Astrocyte of the cerebellum (primary cell): ENCODE data around the gene RNF224.

Experiments used
- DNase-seq: peaks from one replicate; pipeline ENCODE4 v3.0.0-alpha.2; 2011; ENCODE audit warnings: low read depth
- H3K4me3 ChIP-seq: 2 replicates; pipeline ENCODE4 v1.5.1; 2011; ENCODE audit warnings: mild to moderate bottlenecking, low read depth, low read length, moderate library complexity
- CTCF ChIP-seq: IDR thresholded peaks from 2 replicates; pipeline ENCODE4 v1.5.1; 2012; ENCODE audit warnings: low read length, low read depth, moderate library complexity, mild to moderate bottlenecking; ENCODE audit errors: missing control alignments
- in situ Hi-C: cut with HindIII; loops from 2 replicates; pipeline ENCODE4 v1.10.0; 2017; ENCODE audit warnings: low sequenced_read_pairs

Gene RNF224

DNA sequence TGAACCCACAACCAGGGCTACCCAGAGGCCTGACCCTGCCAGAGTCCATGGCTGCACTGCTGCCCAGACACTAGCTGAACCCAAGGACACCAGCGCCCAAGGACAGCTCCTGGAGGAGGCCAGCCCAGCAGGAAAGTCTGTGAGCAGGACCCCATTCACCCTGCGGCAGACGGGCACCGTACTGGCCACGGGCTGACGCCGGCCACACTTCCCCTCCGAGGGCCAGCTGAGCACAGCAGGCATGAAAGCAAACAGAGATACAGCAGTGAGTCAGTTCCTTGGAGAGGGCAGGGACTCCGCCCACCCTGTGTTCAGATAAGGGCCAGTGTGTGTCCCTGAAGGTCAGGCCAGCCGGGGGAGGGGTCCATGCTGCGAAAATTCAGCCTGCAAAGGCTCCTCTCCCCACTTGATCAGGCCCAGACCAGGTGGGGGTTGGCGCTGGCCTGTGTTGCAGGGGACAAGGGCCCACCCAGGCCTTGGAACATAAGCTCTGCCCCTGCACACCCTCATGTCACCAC lies 8.5 kb upstream of the RNF224 start:
- TF ChIP-seq CTCF = no peak
- in situ Hi-C loops = no loop called here
- no peak overlapping the region for H3K4me3 ChIP-seq
- no peak for DNase-seq

GRCh38 chr9:137219757-137220316 lies 7.5 kb upstream of the RNF224 start:
- DNase-seq = no peak
- no peak overlapping the region for H3K4me3 ChIP-seq
- no peak for TF ChIP-seq CTCF
- in situ Hi-C loops = no loop called here

GRCh38 chr9:137220317-137221094 lies 6.8 kb upstream of the RNF224 start:
- no peak overlapping the region for H3K4me3 ChIP-seq
- no peak for DNase-seq
- in situ Hi-C loops = no loop called here
- TF ChIP-seq CTCF = no peak

DNA sequence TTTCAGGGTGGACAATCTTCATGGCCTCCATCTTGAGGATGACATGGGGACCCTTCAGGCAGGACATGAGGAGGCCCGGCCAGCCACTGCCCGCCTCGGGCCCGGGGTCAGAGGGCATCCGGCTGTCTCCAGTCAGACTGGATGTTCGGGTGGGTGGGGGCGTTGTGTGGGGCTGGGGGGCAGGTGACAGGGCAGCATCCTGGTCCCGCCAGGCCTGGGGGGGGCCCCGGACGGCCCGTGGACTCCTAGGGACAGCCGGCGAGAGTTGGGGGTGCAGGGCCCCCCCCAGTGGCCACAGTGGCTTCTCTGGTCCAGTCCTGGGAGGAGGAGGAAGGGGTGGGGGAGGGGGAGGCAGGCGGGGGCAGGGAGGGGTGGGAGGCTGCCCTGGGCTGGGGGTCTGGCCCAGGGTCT lies 6.2 kb upstream of the RNF224 start:
- in situ Hi-C loops = no loop called here
- H3K4me3 ChIP-seq = no peak overlapping the region
- no peak for TF ChIP-seq CTCF
- DNase-seq = no peak

DNA sequence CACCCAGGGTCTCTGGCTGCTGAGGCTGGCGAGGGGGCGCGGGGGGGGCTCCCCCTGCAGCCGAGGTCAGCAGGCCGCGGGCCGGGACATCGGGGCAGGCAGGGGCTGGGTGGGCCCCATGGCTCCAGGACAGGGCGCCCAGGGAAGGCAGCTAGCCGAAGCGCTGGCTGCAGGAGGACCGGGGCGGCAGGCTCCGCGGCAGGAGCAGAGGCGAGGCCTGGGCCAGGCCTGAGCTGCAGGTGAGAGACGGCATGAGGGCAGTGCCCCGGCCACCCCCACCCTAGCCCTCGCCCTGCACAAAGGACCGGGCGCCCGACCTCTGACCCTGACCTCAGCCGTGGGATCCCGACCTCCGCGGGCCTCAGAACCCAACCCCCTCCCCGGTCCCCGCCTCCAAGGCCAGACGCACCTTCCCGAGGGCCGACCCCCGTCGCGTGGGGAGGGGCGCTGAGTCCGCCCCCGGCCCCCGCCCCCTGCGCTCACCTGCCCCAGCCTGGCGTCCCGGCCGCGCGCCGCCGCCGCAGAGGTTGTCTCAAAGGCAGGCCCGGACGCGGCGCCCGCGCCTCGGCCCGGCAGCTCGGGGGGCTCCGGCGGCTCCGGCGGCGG lies 5.7 kb upstream of the RNF224 start:
- in situ Hi-C loops = no loop called here
- DNase-seq = no peak
- no peak for TF ChIP-seq CTCF
- H3K4me3 ChIP-seq = peak overlapping the region; percentile 23

DNA sequence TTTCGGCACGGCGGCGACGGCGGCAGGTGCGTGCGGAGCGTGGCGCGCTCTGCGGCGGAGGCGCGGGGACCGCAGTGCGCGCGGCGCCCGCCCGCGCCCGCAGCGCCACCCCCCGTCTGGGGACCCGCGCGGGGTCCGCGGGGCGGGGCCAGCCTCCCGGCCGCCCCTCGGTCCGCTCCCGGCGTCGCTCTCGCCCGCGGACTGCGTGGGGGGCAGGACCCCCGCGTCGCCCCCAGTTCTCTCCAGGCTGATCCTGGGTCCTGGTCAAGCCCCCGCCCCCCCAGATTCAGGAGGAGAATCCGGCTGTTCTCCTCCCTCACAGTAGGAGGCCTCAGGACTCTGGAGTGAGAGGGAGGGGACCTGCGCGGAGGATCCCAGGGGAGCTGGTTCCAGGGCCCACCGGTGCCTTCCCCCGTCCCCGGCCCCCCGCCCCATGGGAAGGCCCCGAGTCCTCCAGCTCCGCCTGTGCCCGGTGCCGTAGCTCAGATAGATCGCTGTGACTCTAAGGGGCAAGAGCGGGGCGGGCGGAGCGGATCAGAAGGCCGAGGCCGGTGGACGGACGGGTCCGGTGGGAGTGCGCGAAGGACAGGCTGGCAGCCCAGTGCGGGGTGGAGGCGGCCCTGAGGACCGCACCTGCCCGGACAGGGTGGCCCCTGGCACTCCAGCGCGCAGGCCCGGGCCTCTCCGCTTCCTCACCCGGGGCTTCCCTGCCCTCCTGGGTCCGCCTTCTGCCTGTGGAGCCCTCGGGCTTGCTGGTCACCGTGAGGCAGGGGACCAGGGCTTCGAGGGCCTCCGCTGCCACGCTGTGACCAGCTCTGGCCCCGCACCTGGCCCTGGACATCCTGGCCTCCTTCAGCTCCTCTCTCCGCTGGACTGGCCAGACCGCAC lies 4.9 kb upstream of the RNF224 start, which contains the start of gene RNF208:
TSS of gene RNF208 (minus strand) at position 51 of the 888 bp plus-strand sequence. CDS start 1,028 bp downstream, outside the sequence.
- H3K4me3 ChIP-seq = peak within 1 kb of the TSS; percentile 86
- TF ChIP-seq CTCF = no peak
- no peak for DNase-seq
- in situ Hi-C loops = no loop called here
